Nephron progenitor cell (in vitro differentiated cells): ENCODE data around the gene TCF15.

Experiments
- DNase-seq: peaks from one replicate; pipeline ENCODE4 v3.0.0; 2021
- H3K27ac Mint-ChIP-seq: 2 replicates; pipeline ENCODE4 v1.8.0; 2021; ENCODE audit warnings: mild to moderate bottlenecking, moderate library complexity, mixed read lengths
- H3K27me3 Mint-ChIP-seq: 2 replicates; pipeline ENCODE4 v1.8.0; 2021; ENCODE audit warnings: mild to moderate bottlenecking, low read depth, mixed read lengths; ENCODE audit not compliant: poor library complexity
- H3K36me3 Mint-ChIP-seq: 2 replicates; pipeline ENCODE4 v1.8.0; 2021; ENCODE audit warnings: low read depth, mixed read lengths
- H3K4me1 Mint-ChIP-seq: 2 replicates; pipeline ENCODE4 v1.8.0; 2021; ENCODE audit warnings: mixed read lengths
- H3K4me3 Mint-ChIP-seq: 2 replicates; pipeline ENCODE4 v1.8.0; 2021; ENCODE audit warnings: mild to moderate bottlenecking, moderate library complexity, mixed read lengths
- H3K9me3 Mint-ChIP-seq: 2 replicates; pipeline ENCODE4 v1.8.0; 2021; ENCODE audit warnings: mild to moderate bottlenecking, moderate library complexity, mixed read lengths
- TF ChIP-seq, protein P1 (sequence below): fragments of 200-600 bp; sonication (generic); IDR thresholded peaks from 2 replicates; pipeline ENCODE4 v1.5.0; 2021; ENCODE audit warnings: antibody characterized with exemption

Gene TCF15

DNA sequence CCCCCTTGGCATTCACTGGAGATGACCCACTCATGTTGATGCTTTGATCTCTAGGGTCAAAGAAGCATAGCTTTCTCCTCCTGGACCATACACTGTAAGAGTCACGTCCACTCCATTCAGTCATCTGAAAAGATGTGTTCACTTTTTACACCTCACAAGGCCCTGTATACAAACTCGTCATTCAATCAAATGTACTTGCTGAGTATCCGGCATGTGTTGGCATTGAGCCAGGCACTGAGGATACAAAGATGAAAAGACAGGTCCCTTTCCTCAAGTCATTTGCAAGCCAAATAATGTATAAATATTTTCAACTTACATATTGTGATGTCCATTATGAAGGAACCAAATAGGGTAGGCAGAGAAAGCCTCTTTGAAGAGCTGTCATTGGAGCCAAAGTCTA, 34.0 kb downstream of the TCF15 start:
- H3K27ac Mint-ChIP-seq: no peak overlapping the region
- peaks cover 15% of the 10 kb centered on the region for H3K27me3 Mint-ChIP-seq
- no peaks in the 10 kb centered on the region for H3K9me3 Mint-ChIP-seq
- TF ChIP-seq, protein P1, sequence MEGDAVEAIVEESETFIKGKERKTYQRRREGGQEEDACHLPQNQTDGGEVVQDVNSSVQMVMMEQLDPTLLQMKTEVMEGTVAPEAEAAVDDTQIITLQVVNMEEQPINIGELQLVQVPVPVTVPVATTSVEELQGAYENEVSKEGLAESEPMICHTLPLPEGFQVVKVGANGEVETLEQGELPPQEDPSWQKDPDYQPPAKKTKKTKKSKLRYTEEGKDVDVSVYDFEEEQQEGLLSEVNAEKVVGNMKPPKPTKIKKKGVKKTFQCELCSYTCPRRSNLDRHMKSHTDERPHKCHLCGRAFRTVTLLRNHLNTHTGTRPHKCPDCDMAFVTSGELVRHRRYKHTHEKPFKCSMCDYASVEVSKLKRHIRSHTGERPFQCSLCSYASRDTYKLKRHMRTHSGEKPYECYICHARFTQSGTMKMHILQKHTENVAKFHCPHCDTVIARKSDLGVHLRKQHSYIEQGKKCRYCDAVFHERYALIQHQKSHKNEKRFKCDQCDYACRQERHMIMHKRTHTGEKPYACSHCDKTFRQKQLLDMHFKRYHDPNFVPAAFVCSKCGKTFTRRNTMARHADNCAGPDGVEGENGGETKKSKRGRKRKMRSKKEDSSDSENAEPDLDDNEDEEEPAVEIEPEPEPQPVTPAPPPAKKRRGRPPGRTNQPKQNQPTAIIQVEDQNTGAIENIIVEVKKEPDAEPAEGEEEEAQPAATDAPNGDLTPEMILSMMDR: no peak
- H3K4me3 Mint-ChIP-seq: no peak overlapping the region
- H3K36me3 Mint-ChIP-seq: no peaks in the 10 kb centered on the region
- DNase-seq: no peak
- peaks cover 30% of the 10 kb centered on the region for H3K4me1 Mint-ChIP-seq

DNA sequence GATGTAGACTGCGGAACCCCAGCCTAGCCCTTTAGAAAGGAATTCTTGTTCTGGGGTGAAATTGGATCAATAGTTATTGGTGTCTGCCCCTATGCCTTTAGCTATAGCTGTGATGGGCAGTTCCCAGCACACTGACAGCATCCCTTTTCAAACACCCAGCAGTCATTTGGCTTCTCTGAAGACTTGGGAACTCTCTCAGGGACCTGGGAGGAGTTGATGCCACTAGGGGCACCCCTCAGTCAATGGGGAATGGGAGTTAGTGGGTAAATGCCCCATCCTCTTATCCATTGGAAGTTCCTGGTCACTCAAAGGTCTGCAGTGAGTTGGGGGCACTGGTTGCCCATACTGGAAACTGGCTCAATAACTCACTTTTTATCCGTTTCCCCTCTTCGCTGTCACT, 34.9 kb downstream of the TCF15 start:
- Mint-ChIP-seq H3K36me3 (no peaks in the 10 kb centered on the region), H3K4me1 (peaks cover 32% of the 10 kb centered on the region), H3K9me3 (no peaks in the 10 kb centered on the region), H3K4me3 (no peak overlapping the region), H3K27me3 (peaks cover 15% of the 10 kb centered on the region), H3K27ac (no peak overlapping the region)
- no peak for DNase-seq
- TF ChIP-seq, protein P1: no peak

DNA sequence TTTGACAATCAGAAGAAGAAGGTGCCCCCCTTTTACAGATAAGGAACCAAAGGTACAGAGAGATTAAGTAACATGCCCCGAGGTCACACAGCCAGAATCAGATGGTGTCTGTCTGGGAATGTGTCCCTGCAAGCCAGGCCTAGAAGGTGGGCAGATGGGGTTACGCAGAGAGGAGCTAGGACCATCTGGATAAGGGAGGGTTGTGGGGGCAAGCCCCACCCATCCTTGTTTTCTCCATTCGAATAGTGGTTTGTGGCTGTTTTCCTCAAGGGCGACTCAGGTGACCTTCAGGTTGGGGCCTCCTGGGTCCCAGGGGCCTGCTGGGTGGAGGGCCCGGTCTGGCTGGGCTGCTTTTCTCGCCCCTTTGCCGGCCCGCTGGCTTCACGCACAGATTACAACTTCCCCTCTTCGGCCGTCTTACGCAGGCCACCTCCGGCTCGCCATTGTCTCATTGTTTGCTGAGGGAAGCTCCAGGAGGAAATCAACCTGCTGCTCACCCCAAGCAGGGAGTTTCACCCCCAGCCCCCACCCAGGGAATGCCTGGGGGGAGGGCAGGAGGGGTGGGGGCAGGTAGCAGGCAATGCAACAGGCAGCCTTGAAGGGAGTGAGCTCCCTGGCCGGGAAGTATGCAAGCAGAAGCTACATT, 35.7 kb downstream of the TCF15 start:
- no peaks in the 10 kb centered on the region for H3K36me3 Mint-ChIP-seq
- H3K27ac Mint-ChIP-seq: no peak overlapping the region
- TF ChIP-seq, protein P1: no peak
- H3K4me3 Mint-ChIP-seq: no peak overlapping the region
- H3K9me3 Mint-ChIP-seq: no peaks in the 10 kb centered on the region
- no peak for DNase-seq
- H3K27me3 Mint-ChIP-seq: peaks cover 15% of the 10 kb centered on the region
- H3K4me1 Mint-ChIP-seq: peaks cover 37% of the 10 kb centered on the region

DNA sequence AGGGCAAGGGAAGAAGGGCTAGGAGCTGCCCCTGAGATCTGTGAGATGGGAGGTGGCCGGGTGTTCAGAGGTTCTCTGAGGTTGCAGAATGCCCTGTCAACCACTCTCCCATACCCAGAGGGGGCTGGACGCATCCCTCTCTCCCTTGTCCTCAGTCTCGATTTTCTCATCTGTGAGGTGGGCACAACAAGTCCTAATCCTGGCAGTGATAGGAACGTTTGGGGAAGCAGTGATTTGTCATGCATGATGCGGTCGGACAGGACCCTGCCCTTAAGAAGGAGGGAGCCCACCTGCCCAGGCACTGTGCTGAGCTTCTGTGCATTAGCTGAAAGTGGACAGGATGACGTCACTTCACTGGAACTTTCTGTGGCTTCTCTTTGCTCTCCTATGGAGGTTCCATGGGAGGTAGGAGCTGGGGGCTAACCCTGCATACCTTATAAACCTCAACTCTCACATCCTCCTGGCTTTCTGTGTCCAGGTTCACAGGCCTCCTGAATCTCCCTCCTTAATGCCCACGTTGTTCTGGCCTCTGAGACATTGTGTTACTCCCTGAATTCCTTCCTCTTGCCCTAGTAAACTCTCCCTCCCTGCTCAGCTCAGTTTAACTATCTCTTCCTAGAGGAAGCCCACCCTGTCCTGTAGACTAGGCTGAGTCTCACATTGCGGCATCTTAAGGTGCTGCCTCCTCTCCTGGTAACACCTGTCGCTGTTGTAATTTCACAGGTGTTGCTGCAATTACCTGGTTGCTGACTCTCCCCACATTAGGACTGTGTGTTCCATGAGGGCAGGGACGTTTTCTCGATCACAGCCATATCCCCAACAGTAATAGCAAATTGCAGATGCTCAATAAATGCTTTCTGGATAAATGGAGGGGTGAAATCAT, 36.5 kb downstream of the TCF15 start:
- H3K27me3 Mint-ChIP-seq: peaks cover 15% of the 10 kb centered on the region
- H3K27ac Mint-ChIP-seq: peak overlapping the region; percentile 68
- H3K9me3 Mint-ChIP-seq: no peaks in the 10 kb centered on the region
- H3K36me3 Mint-ChIP-seq: no peaks in the 10 kb centered on the region
- peaks cover 43% of the 10 kb centered on the region for H3K4me1 Mint-ChIP-seq
- no peak overlapping the region for H3K4me3 Mint-ChIP-seq
- TF ChIP-seq, protein P1: no peak
- DNase-seq: no peak

DNA sequence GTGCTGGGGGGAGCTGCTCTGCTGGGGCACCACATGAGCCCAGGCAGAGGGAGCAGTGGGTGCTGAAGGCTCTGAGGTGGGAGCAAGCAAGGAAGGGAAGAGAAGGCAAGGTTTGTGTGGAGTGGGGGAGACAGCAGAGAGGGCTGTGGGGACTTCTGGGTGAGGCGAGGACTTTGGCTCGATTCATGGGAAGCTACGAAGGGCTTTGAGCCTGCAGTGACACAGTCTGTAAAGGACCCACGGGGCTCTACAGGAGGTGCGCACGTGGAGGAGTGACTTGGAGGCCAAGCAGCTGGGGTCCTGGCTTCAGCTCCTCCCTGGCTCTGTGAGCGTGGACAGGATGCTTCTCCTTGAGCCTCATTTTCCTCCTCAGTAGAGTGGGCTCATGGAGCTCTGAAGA, 37.4 kb downstream of the TCF15 start:
- Mint-ChIP-seq H3K27me3 (peaks cover 15% of the 10 kb centered on the region), H3K4me3 (no peak overlapping the region), H3K36me3 (no peaks in the 10 kb centered on the region)

More for the DNA sequence above, 37.4 kb downstream of the TCF15 start:
- Mint-ChIP-seq H3K4me1 (peaks cover 47% of the 10 kb centered on the region), H3K9me3 (no peaks in the 10 kb centered on the region), H3K27ac (peak overlapping the region; percentile 89)
- DNase-seq: no peak
- TF ChIP-seq, protein P1: no peak
